Measurements from ENCODE around the gene EXOC3. TPM values are rescaled to one million over a fixed set of nuclear protein-coding genes. Genes with fewer than 3 reads are reported as not detected.
A peak's percentile ranks its signal among the peaks of the same experiment; 100 is the strongest.

Gene EXOC3
- total and polyA plus RNA-seq, 2 of the 8 experiments (the other 6 are each of a cell fraction or from before 2014, with no cell fraction given), result 14.4 to 30.0 TPM

DNA sequence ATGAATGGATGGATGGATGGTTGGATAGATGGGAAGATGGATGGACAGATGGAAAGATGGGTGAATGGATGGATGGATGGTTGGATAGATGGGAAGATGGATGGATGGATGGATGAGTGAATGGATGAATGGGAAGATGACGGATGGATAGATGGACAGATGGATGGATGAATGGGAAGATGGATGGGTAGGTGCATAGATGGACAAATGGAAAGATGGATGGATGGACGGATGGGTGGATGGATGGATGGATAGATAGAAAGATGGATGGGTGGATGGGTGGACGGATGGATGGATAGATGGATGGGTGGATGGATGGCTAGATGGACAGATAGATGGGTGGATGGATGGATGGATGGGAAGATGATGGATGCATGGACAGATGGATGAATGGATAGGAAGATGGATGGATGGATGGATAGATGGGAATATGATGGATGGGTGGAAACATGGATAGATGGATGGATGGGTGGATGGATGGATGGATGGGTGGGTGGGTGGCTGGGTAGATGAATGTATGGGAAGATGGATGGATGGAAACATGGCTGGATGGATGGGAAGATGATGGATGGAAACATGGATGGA lies 16.5 kb upstream of the EXOC3 start:
- H2BK15ac ChIP-seq (ENCODE audit: low read length), result no peak overlapping the region
- H3K9me3 ChIP-seq (ENCODE audit: insufficient read depth in 2 of 2, low read depth in 1 of 2, low read length in 1 of 2), result peaks cover 0 to 3% of the 10 kb centered on the region in 2 experiments; a peak in 1 of 4 replicates
- H3K27ac ChIP-seq (ENCODE audit: low read depth, low read length), result no peak overlapping the region
- H3K23ac ChIP-seq (ENCODE audit: insufficient read length), result no peak overlapping the region
- H2BK5ac ChIP-seq (ENCODE audit: low read depth, low read length), result no peak overlapping the region
- peaks cover 10% of the 10 kb centered on the region; the same call in 1 of the 2 replicates for H3K23me2 ChIP-seq (ENCODE audit: low read depth, low read length)
- H3K36me3 ChIP-seq (ENCODE audit: control insufficient read depth in 2 of 4, insufficient read depth in 4 of 4, low read length in 3 of 4), result no peaks in the 10 kb centered on the region
- TF ChIP-seq EGR1 (IDR thresholded peaks at IDR 0.05; ENCODE audit: borderline replicate concordance, low read depth, low read length) (no peak), HDAC6 (IDR thresholded peaks at IDR 0.05; ENCODE audit: low read depth, low read length) (no peak), SP2 (IDR thresholded peaks at IDR 0.05; ENCODE audit: low read length) (no peak)
- H3K14ac ChIP-seq (ENCODE audit: insufficient read length), result no peak overlapping the region
- H4K20me1 ChIP-seq (replicated peaks in 1 of 2; ENCODE audit: control insufficient read depth in 1 of 2, insufficient read depth in 2 of 2, low read length in 2 of 2), result peaks cover 0 to 4% of the 10 kb centered on the region in 2 experiments
- H2BK20ac ChIP-seq (ENCODE audit: low read length), result no peak overlapping the region
- no peak overlapping the region for H3K4me2 ChIP-seq (ENCODE audit: insufficient read depth in 1 of 2, low read depth in 2 of 2, low read length in 2 of 2)
- H2BK12ac ChIP-seq (ENCODE audit: low read depth, low read length), result no peak overlapping the region
- peak overlapping the region; percentile 90 for H3K56ac ChIP-seq (replicated peaks; ENCODE audit: insufficient read length, low read depth, low read length)
- H3K4ac ChIP-seq (replicated peaks; ENCODE audit: insufficient read length, low read depth, low read length), result no peak overlapping the region
- H3K18ac ChIP-seq (ENCODE audit: extremely low read depth, low read length), result no peak overlapping the region
- no peak overlapping the region for H4K5ac ChIP-seq (ENCODE audit: insufficient read length, low read depth, low read length)
- FAIRE-seq (no peak), DNase-seq (ENCODE audit: low read depth in 1 of 2, low spot score in 2 of 2) (no peak)
- H4K91ac ChIP-seq (replicated peaks; ENCODE audit: insufficient read length, low read length), result no peak overlapping the region
- H3K4me1 ChIP-seq (replicated peaks in 1 of 4; ENCODE audit: control insufficient read depth in 3 of 4, insufficient read depth in 4 of 4, low read length in 3 of 4), result peaks cover 0 to 3% (median 1%) of the 10 kb centered on the region in 4 experiments; a peak in 2 of 7 replicates
- H4K8ac ChIP-seq (ENCODE audit: extremely low read depth, insufficient read depth, low read length), result no peak overlapping the region
- H3K79me1 ChIP-seq (ENCODE audit: low read depth, low read length), result no peaks in the 10 kb centered on the region
- 62 to 100% methylated on average over 1 to 3 of the region's 3 CpGs for WGBS, 2 experiments (ENCODE audit: extremely low coverage in 1 of 2, insufficient coverage in 1 of 2, insufficient read length in 1 of 2, insufficient replicate concordance in 2 of 2, low coverage in 1 of 2, low lambda C conversion rate in 2 of 2, missing lambda C conversion rate in 1 of 2)
- no peak overlapping the region for H3K9ac ChIP-seq (replicated peaks in 1 of 4; ENCODE audit: extremely low read depth in 1 of 4, low read depth in 3 of 4, low read length in 3 of 4)
- H2AFZ ChIP-seq (ENCODE audit: low read length), result no peak overlapping the region
- no peak overlapping the region for H2AK5ac ChIP-seq (ENCODE audit: low read depth, low read length)
- H3K79me2 ChIP-seq (ENCODE audit: control insufficient read depth in 1 of 2, insufficient read depth in 2 of 2, low read length in 2 of 2), result no peaks in the 10 kb centered on the region
- no peak overlapping the region for H3K4me3 ChIP-seq (ENCODE audit: extremely low read depth in 1 of 4, insufficient read depth in 2 of 4, low read depth in 3 of 4, low read length in 4 of 4)
- H2BK120ac ChIP-seq (replicated peaks; ENCODE audit: low read depth, low read length), result no peak overlapping the region
- POLR2A ChIA-PET (ENCODE audit: partially characterized antibody), result no interaction called here
- H3K27me3 ChIP-seq (replicated peaks in 1 of 4; ENCODE audit: control insufficient read depth in 3 of 4, extremely low read depth in 1 of 4, insufficient read depth in 3 of 4, low read length in 3 of 4), result no peaks in the 10 kb centered on the region
- CTCF ChIA-PET (ENCODE audit: partially characterized antibody), result interaction anchor here (0.6 to 9.7 kb wide), 6 partner anchors 10 to 113 kb away, joined by 3 to 99 read pairs (median 6); partner anchors contain the start of gene AHRR
